SK-N-SH (cell line): ENCODE measurements around the gene PODN. TPM values are rescaled to one million over a fixed set of nuclear protein-coding genes. Genes with fewer than 3 reads are reported as not detected.

Source experiments
- CTCF ChIA-PET: fragments of 300-600, 350-600 bp; formaldehyde crosslinking; extraction: SDS; loops from one replicate; lab custom pipeline; 2021; lab: Yijun Ruan, JAX
- POLR2A ChIA-PET: fragments of 350-600 bp; sonication (Branson Sonifier 250); formaldehyde crosslinking; extraction: SDS; loops from one replicate; lab custom pipeline; 2020; ENCODE audit warnings: antibody characterized with exemption, inconsistent platforms; lab: Yijun Ruan, JAX
- DNase-seq: peaks from one replicate; pipeline ENCODE4 v3.0.0; 2012
- H2AFZ ChIP-seq: fragments of 200-600 bp; sonication (generic); 2 replicates; pipeline ENCODE4 v1.8.1; 2016; ENCODE audit warnings: antibody characterized with exemption, mild to moderate bottlenecking, low read depth
- H3F3A ChIP-seq: fragments of 200-600 bp; sonication (generic); replicated peaks from 2 replicates; pipeline ENCODE3; 2016; ENCODE audit warnings: antibody characterized with exemption, mild to moderate bottlenecking; ENCODE audit not compliant: insufficient read depth
- H3K27ac ChIP-seq, 2 experiments: fragments of 200-500 bp in 1 of 2; fragments of 200-600 bp in 1 of 2; sonication (Bioruptor generic) in 1 of 2; sonication (generic), shearing (Covaris generic) in 1 of 2; 2 replicates each; pipeline versions ENCODE4 v1.5.1 to v1.6.1; 2014 to 2016; ENCODE audit warnings: low read depth in 2 of 2, inconsistent platforms in 1 of 2, low read length in 1 of 2, mild to moderate bottlenecking in 1 of 2, mixed read lengths in 1 of 2
- H3K27me3 ChIP-seq: fragments of 200-600 bp; sonication (generic), shearing (Covaris generic); 2 replicates; pipeline ENCODE4 v1.6.1; 2016; ENCODE audit warnings: mixed run types; ENCODE audit not compliant: insufficient read depth
- H3K36me3 ChIP-seq, 2 experiments: fragments of 200-500 bp in 1 of 2; fragments of 200-600 bp in 1 of 2; sonication (Bioruptor generic) in 1 of 2; sonication (generic) in 1 of 2; replicated peaks in 1 of 2; 2 replicates each; pipeline versions ENCODE3 to v1.5.1; 2014 to 2016; ENCODE audit warnings: low read length in 1 of 2, mild to moderate bottlenecking in 1 of 2; ENCODE audit not compliant: insufficient read depth in 2 of 2, control insufficient read depth in 1 of 2
- H3K4me1 ChIP-seq, 2 experiments: fragments of 200-500 bp in 1 of 2; fragments of 200-600 bp in 1 of 2; sonication (Bioruptor generic) in 1 of 2; sonication (generic), shearing (Covaris generic) in 1 of 2; 2 replicates each; pipeline versions ENCODE4 v1.5.1 to v1.6.1; 2014 to 2016; ENCODE audit warnings: low read depth in 1 of 2, low read length in 1 of 2, mixed run types in 1 of 2; ENCODE audit not compliant: insufficient read depth in 2 of 2, control insufficient read depth in 1 of 2
- H3K4me2 ChIP-seq: fragments of 200-600 bp; sonication (generic), shearing (Covaris generic); 2 replicates; pipeline ENCODE4 v1.6.1; 2017; ENCODE audit warnings: mixed run types
- H3K4me3 ChIP-seq, 2 experiments: fragments of 200-500 bp in 1 of 2; fragments of 200-600 bp in 1 of 2; sonication (Bioruptor generic) in 1 of 2; sonication (generic), shearing (Covaris generic) in 1 of 2; 2 replicates each; pipeline versions ENCODE4 v1.5.1 to v1.8.1; 2014 to 2016; ENCODE audit warnings: low read depth in 2 of 2, inconsistent platforms in 1 of 2, low read length in 1 of 2, mild to moderate bottlenecking in 1 of 2, mixed read lengths in 1 of 2, moderate library complexity in 1 of 2
- H3K79me2 ChIP-seq: fragments of 200-600 bp; sonication (generic); 2 replicates; pipeline ENCODE4 v1.8.1; 2017; ENCODE audit warnings: mild to moderate bottlenecking; ENCODE audit not compliant: insufficient read depth
- H3K9ac ChIP-seq: fragments of 200-600 bp; sonication (generic); 2 replicates; pipeline ENCODE4 v1.6.1; 2017; ENCODE audit warnings: mixed run types
- H3K9me2 ChIP-seq: fragments of 200-600 bp; sonication (generic); 2 replicates; pipeline ENCODE4 v1.6.1; 2017; ENCODE audit warnings: mixed run types
- H3K9me3 ChIP-seq: fragments of 200-600 bp; sonication (generic); 2 replicates; pipeline ENCODE4 v1.6.1; 2017; ENCODE audit warnings: mixed run types, mild to moderate bottlenecking, moderate library complexity
- H4K20me1 ChIP-seq: fragments of 200-600 bp; sonication (generic); 2 replicates; pipeline ENCODE4 v1.6.1; 2017; ENCODE audit warnings: mild to moderate bottlenecking, mixed run types; ENCODE audit not compliant: insufficient read depth
- ELF1 ChIP-seq: IDR thresholded peaks from 2 replicates; pipeline ENCODE4 v1.4.0; 2012
- EP300 ChIP-seq, 2 experiments: IDR thresholded peaks; 2 replicates each; pipeline versions ENCODE4 v1.4.0 to v1.6.1; 2012; ENCODE audit warnings: borderline replicate concordance in 1 of 2, low read depth in 1 of 2, low read length in 1 of 2
- EZH2phosphoT487 ChIP-seq: fragments of 200-600 bp; sonication (generic); IDR thresholded peaks from 2 replicates; pipeline ENCODE4 v1.6.1; 2017; ENCODE audit warnings: low read depth, mixed run types, mild to moderate bottlenecking, antibody characterized with exemption, moderate library complexity, borderline replicate concordance
- FOXJ3 ChIP-seq: sonication (generic); formaldehyde crosslinking; IDR thresholded peaks from 2 replicates; pipeline ENCODE4 v1.5.1; 2020; ENCODE audit warnings: mild to moderate bottlenecking, missing genetic modification reagents
- GABPA ChIP-seq: IDR thresholded peaks from 2 replicates; pipeline ENCODE4 v1.4.0; 2012; ENCODE audit warnings: low read depth, mild to moderate bottlenecking
- MAX ChIP-seq: IDR thresholded peaks from 2 replicates; pipeline ENCODE4 v1.4.0; 2012; ENCODE audit warnings: low read depth
- NFIC ChIP-seq: IDR thresholded peaks from 2 replicates; pipeline ENCODE4 v1.4.0; 2012; ENCODE audit warnings: borderline replicate concordance
- PBX3 ChIP-seq: IDR thresholded peaks from 2 replicates; pipeline ENCODE4; 2012
- POLR2AphosphoS5 ChIP-seq: IDR thresholded peaks from 2 replicates; pipeline ENCODE4 v1.6.1; 2012; ENCODE audit warnings: low read depth, low read length
- RAD21 ChIP-seq: IDR thresholded peaks from 2 replicates; pipeline ENCODE4 v1.6.1; 2012; ENCODE audit warnings: mild to moderate bottlenecking, low read length
- REST ChIP-seq: IDR thresholded peaks from 2 replicates; pipeline ENCODE4 v1.6.1; 2012; ENCODE audit warnings: mild to moderate bottlenecking, low read depth, low read length, moderate library complexity
- RFX5 ChIP-seq: IDR thresholded peaks from 2 replicates; pipeline ENCODE4 v1.6.1; 2012; ENCODE audit warnings: mild to moderate bottlenecking, improper control_type of control experiment, low read length
- RXRA ChIP-seq: IDR thresholded peaks from 2 replicates; pipeline ENCODE4 v1.4.0; 2012; ENCODE audit warnings: low read depth, mild to moderate bottlenecking, borderline replicate concordance
- SIN3A ChIP-seq: IDR thresholded peaks from 2 replicates; pipeline ENCODE4 v1.6.1; 2012; ENCODE audit warnings: low read depth, mild to moderate bottlenecking, low read length, moderate library complexity, borderline replicate concordance
- TAF1 ChIP-seq: IDR thresholded peaks from 2 replicates; pipeline ENCODE4 v1.6.1; 2012; ENCODE audit warnings: low read depth, mild to moderate bottlenecking, low read length, moderate library complexity, borderline replicate concordance
- TCF12 ChIP-seq: IDR thresholded peaks from 2 replicates; pipeline ENCODE4 v1.4.0; 2012
- USF1 ChIP-seq: IDR thresholded peaks from 2 replicates; pipeline ENCODE4 v1.4.0; 2012; ENCODE audit warnings: low read depth, borderline replicate concordance
- WGBS: methylation state at CpG from one replicate; pipeline ENCODE4 v1.1.6; 2017; ENCODE audit warnings: low lambda C conversion rate; 5-methylcytosine and 5-hydroxymethylcytosine counted together
- polyA plus RNA-seq, 3 experiments: library from polyadenylated mRNA; depleted of rRNA; stranded (reverse); fragments of >200 nt; gene quantifications; 2 replicates each; pipeline ENCODE4 v1.2.3, GENCODE V29; 2012

Gene PODN
- polyA plus RNA-seq, 1 of the 3 experiments (the other 2 are of a cell fraction), result 2.0 TPM

GRCh38 chr1:53044926-53045325 is 17.1 kb upstream of the PODN start:
- Histone ChIP-seq H3K9me2 (no peaks in the 10 kb centered on the region), H3K4me1 (peaks cover 28 to 51% of the 10 kb centered on the region in 2 experiments), H3K36me3 (peaks cover 0 to 2% of the 10 kb centered on the region in 2 experiments), H3K9ac (no peak overlapping the region), H3K27ac (no peak overlapping the region), H2AFZ (no peak overlapping the region), H3K4me3 (no peak overlapping the region), H3K27me3 (no peaks in the 10 kb centered on the region), H3K9me3 (no peaks in the 10 kb centered on the region), H4K20me1 (no peaks in the 10 kb centered on the region), H3F3A (peaks cover 42% of the 10 kb centered on the region), H3K79me2 (no peaks in the 10 kb centered on the region), H3K4me2 (no peak overlapping the region)
- no peak for DNase-seq
- CTCF ChIA-PET, result interaction anchor here (0.6 to 1.3 kb wide), 3 partner anchors 17 to 139 kb away, joined by 4 read pairs; no protein-coding TSS in a partner anchor
- no peak for TF ChIP-seq ELF1
- 90% methylated on average over 5 of the region's 5 CpGs for whole genome bisulfite sequencing
- POLR2A ChIA-PET, result no interaction called here

- peaks cover 14 to 15% of the 10 kb centered on the region in 2 experiments for H3K36me3 ChIP-seq
- no peaks in the 10 kb centered on the region for H3K9me2 ChIP-seq
- peak overlapping the region; percentile 62 for H3K4me2 ChIP-seq
- no peak overlapping the region for H2AFZ ChIP-seq
- CTCF ChIA-PET, result interaction anchor here (1.2 to 1.3 kb wide), 2 partner anchors 10 to 32 kb away, joined by 4 read pairs; no protein-coding TSS in a partner anchor
- H4K20me1 ChIP-seq, result no peaks in the 10 kb centered on the region
- H3K4me1 ChIP-seq, result peaks cover 28 to 57% of the 10 kb centered on the region in 2 experiments
- peak overlapping the region; percentile 73 to 80 for H3K27ac ChIP-seq
- no peaks in the 10 kb centered on the region for H3K9me3 ChIP-seq
- H3F3A ChIP-seq, result peaks cover 40% of the 10 kb centered on the region
- DNase-seq, result no peak
- TF ChIP-seq SIN3A (no peak), EZH2phosphoT487 (no peak), USF1 (peak; percentile 83), RXRA (no peak; the same call in 1 of the 2 replicates), RAD21 (no peak), REST (no peak), PBX3 (peak; percentile 53; the same call in 1 of the 2 replicates), GABPA (no peak), EP300 (IDR thresholded peaks at IDR 0.05; ENCODE audit: borderline replicate concordance in 1 of 2, low read depth in 1 of 2, low read length in 1 of 2) (peak in 1 of 2 experiments; percentile 49; a peak in 1 of 4 replicates), NFIC (peak; percentile 80), MAX (peak; percentile 97), POLR2AphosphoS5 (no peak), FOXJ3 (CRISPR knock-in tag) (no peak), RFX5 (no peak), TCF12 (peak; percentile 48), TAF1 (no peak)
- H3K79me2 ChIP-seq, result no peaks in the 10 kb centered on the region
- H3K9ac ChIP-seq, result no peak overlapping the region
- no peak overlapping the region for H3K4me3 ChIP-seq
- POLR2A ChIA-PET, result interaction anchor here (0.6 kb wide), 1 partner anchor 60 kb away, joined by 3 read pairs; no protein-coding TSS in a partner anchor
- H3K27me3 ChIP-seq, result no peaks in the 10 kb centered on the region
- WGBS, result 0% methylated on average over 2 of the region's 2 CpGs
Observed at GRCh38 chr1:53046930-53047329, 15.1 kb upstream of the PODN start.
